EH (cell line): ENCODE results near the gene SRPX2.
A peak's percentile ranks its signal among the peaks of the same experiment; 100 is the strongest.

Source experiments
- DNase-seq: peaks from one replicate; pipeline ENCODE4 v3.0.0-alpha.2; 2015; ENCODE audit warnings: low read depth

Gene SRPX2, protein sequence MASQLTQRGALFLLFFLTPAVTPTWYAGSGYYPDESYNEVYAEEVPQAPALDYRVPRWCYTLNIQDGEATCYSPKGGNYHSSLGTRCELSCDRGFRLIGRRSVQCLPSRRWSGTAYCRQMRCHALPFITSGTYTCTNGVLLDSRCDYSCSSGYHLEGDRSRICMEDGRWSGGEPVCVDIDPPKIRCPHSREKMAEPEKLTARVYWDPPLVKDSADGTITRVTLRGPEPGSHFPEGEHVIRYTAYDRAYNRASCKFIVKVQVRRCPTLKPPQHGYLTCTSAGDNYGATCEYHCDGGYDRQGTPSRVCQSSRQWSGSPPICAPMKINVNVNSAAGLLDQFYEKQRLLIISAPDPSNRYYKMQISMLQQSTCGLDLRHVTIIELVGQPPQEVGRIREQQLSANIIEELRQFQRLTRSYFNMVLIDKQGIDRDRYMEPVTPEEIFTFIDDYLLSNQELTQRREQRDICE

GRCh38 chrX:100643956-100644860 is at the start of gene SRPX2:
Gene SRPX2 (plus strand): TSS chrX:100644199. CDS start chrX:100646323, 2,124 bp downstream.
- DNase-seq: peak; percentile 91

DNA sequence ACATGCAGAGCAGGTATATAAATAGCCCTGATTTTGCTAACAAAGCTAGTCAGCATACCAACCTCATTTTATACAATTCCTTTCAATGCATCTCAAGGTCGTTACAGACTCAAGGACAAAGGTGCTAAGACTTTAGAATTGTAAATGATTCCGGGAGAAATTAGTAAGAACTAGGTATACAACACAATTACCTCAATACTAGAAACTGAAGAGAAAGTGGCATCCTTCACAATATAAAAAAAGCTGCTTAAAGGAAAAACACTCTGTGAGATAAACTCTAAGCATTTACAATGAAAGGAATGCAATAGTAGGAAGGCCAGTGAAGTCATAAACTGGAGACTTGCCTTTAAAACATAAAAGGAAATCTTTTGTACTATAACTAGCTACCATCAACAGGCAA is 47.4 kb upstream of the SRPX2 start:
- DNase-seq: no peak

DNA sequence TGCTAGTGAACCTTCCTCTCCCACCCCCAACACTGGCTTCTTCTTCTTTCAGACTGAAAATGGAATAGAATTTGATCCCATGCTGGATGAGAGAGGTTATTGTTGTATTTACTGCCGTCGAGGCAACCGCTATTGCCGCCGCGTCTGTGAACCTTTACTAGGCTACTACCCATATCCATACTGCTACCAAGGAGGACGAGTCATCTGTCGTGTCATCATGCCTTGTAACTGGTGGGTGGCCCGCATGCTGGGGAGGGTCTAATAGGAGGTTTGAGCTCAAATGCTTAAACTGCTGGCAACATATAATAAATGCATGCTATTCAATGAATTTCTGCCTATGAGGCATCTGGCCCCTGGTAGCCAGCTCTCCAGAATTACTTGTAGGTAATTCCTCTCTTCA is 44.5 kb upstream of the SRPX2 start:
- DNase-seq: no peak

- DNase-seq: no peak
Observed at GRCh38 chrX:100600340-100600739, 43.7 kb upstream of the SRPX2 start.

DNA sequence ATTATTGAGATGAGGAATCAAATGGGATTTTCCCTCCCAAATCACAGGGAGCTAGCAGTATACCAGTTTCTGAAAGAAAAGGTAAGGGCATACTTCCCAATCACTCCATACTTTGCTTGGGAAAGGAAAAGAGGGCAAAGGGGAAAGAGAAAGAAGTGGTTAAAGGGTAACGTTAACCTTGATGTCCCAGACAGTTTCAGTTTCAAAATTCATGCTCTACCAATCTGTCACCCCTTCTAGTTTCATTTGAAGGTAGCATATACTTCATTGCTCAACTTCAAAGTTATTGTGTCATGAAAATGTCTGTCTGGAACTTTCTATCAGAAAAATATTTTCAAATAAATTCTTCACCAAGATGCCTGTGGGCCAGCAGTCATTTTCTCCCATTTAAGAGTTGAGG is 43.2 kb upstream of the SRPX2 start:
- no peak for DNase-seq

DNA sequence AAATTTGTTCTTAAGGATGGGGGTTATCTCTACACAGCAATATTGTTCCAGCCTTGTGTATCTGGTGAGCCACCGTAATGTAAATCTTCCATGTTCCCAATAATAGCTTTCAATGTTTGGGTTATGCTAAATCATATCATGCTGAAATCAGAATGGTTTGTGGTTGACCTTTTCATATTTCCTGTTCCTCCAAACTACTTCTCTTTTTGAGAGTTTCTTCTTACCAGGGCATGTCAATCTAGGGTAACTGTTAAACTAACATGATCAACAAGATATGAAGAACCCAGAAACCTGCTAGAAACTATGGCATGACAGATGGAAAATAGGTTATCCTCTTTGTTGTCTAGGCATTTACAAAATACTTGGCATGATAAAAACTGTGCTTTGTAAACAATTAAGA is 37.2 kb upstream of the SRPX2 start:
- DNase-seq: no peak

DNA sequence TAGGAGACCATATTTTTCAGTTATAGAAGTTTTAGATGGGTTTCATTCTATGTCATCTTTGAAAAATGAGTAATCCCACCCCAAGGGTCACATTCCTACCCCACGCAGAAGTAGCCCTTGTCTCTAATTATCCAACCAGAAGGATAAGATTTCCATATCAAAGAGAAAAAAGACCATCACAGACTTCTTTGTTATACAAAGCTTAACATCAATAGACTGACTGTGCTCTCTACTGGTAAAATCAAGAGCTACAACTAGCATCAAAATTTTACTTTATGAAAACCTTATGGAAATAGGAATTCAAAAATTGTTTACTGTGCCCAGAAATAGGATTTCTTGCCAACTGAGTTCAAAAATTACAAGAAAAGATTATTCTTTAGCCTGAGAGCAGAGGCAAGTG is 34.4 kb upstream of the SRPX2 start:
- DNase-seq: no peak

DNA sequence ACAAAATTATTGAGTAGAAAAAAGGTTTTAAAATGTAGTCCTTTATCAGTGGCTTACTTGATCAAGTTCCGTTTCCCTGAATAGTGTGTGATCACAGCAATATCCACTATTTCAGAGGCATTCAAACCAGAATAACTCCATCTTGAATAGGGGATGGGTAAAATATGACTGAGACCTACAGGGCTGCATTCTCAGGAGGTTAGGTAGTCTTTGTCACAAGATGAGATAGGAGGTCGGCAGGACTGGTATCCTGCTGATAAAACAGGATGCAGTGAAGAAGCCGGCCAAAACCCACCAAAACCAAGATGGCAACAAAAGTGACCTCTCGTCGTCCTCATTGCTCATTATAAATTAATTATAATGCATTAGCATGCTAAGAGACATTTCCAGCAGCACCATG is 32.0 kb upstream of the SRPX2 start:
- DNase-seq: no peak

GRCh38 chrX:100615005-100615404 is 29.0 kb upstream of the SRPX2 start:
- DNase-seq: peak; percentile 68

DNA sequence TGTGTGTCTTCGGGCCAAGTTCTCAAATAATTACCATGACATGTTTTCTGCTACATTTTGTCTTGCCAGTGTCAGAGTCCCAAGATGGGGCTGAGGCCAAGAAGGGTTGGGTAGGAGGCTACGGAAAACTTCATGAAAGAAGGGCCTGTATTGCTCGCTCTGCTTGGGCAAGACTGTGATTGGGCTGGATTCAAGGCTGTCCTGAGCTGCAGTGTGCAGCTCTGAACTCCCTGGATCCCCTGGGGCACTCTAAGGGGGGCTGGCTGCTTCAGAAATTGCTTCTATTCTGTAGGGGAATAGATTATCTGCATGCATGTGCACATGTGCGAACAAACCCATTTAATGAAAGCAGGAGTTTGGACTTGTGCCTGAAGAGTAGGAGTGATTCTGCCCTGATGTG is 21.0 kb upstream of the SRPX2 start:
- DNase-seq: no peak

GRCh38 chrX:100625985-100626491 is 18.0 kb upstream of the SRPX2 start:
- no peak for DNase-seq

- no peak for DNase-seq
Observed at GRCh38 chrX:100635040-100635439, 9.0 kb upstream of the SRPX2 start.

DNA sequence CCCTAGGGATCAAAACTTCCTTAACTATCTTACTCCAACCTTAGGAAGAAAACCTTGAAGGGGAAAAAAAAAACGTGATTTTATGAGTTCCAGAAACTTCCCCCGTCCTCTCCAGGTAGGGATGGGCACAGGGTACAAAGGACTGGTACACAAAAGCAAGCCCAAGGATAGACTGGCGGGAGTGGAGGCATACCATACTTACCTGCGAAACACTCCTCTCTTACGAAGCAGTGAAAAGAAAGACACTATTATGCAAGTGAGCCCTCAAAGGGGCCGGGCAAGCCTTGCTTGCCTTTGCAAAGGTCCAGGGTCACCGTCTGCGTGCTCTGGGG is 8.0 kb upstream of the SRPX2 start:
- DNase-seq: no peak

DNA sequence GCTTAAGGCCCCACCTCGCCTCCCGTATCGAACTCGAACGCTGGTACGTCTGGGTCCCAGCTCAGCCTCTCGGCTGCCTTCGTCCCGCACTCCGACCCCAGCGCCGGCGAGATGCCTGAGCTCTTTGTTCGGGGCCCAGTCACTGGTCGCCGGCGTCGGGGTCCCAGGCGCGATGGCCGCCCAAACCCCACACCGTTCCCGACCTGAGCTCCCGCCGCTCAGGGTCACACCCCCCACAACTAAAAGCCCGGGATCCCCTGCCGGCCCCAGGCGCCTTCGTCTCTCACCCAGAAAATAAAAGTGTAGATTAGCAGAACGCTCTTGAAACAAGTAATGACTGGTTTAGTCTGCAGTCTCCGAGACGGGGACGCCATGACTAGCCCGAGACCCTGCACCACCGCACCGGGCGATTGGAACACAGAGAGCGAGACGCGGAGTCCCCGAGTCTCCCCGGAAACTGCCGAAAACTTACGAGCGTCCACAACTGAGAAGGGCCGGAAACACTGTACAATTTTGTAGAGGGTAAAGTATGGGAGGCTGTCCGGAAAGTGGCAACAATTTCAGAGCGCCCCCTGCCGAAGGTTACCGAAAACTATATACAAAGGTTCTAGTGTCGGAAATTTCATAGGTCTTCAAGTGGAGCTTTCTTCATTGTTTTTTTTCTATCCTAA is 7.5 kb upstream of the SRPX2 start, which contains the start of gene TSPAN6:
TSS of gene TSPAN6 (minus strand) at position 486 of the 671 bp plus-strand sequence. CDS start at position 374, 112 bp downstream.
- DNase-seq: peak; percentile 86

DNA sequence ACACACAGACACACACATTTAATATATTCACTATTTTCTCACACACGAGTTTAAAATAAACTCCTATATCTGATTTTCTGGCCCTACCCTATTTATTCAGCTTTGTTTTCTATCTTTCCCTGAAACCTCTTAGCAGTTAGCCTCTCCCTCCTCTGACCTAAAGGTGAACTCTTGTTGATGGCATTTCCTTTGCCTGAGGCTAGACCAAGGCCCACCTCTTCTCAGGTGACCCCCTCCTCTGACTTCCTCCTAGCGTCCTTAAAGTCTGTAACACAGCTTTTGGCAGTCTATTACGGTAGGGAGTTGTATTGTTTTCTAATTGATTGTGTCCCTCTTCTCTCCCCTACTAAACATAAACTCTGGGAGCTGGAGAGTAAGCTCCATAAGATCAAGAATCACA is 1.7 kb upstream of the SRPX2 start:
- no peak for DNase-seq

DNA sequence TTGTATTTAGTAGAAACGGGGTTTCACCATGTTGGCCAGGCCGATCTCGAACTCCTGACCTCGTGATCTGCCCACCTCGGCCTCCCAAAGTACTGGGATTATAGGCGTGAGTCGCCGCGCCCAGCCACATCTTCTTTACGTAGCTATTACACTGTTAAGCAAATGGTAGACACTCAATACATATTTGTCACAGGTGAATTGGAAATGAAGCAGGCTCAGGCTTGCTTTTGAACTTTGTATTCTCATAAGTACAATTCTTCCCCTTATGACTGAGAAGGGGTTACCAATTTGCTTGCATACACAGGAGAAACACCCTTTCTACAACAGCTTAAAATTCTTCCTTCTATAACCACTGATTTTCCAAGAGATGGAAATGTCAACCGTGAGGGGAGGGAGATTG is 787 bp upstream of the SRPX2 start:
- no peak for DNase-seq

DNA sequence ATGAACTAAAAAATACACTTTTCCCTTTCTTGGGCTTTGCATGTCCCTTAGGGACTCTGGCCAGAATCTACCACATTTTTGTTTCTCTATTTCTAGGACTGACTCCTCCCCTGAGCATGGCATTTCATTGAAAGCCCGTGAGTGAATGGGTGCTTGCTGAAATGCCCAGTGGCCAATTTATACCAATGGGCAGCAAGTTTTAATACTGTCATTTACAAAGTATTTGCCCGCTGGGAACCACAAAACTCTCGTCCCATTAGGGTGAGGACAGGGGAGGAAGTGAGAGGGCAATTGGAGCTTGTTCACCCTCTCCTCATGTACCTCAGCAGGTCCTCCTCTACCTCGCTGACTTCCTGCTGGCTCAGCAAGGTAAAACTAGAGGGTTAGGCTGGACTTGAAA is 1.1 kb downstream of the SRPX2 start:
- peak; percentile 63 for DNase-seq

GRCh38 chrX:100647095-100647494 is 3.1 kb downstream of the SRPX2 start:
- DNase-seq: peak; percentile 40

GRCh38 chrX:100647739-100648138 is 3.7 kb downstream of the SRPX2 start:
- DNase-seq: peak; percentile 21

- DNase-seq: peak; percentile 74
Observed at GRCh38 chrX:100648458-100649417, 4.7 kb downstream of the SRPX2 start.
